IPS-18c (cell line): Measurements from ENCODE around the gene TBCK.
"Not testable (repeated sequence)": the region's sequence is repeated elsewhere in the genome, so short reads cannot be mapped to it uniquely, and the experiment has no call there.

Source experiments
- H3K4me3 ChIP-seq: 2 replicates; pipeline ENCODE4 v1.7.0; 2013; ENCODE audit warnings: low read depth, mild to moderate bottlenecking, low read length, moderate library complexity; ENCODE audit not compliant: insufficient read depth
- H3K9me3 ChIP-seq: one replicate; pipeline ENCODE4 v1.6.1; 2013; ENCODE audit warnings: mild to moderate bottlenecking, low read length, moderate library complexity; ENCODE audit not compliant: control insufficient read depth, insufficient read depth

Gene TBCK

DNA sequence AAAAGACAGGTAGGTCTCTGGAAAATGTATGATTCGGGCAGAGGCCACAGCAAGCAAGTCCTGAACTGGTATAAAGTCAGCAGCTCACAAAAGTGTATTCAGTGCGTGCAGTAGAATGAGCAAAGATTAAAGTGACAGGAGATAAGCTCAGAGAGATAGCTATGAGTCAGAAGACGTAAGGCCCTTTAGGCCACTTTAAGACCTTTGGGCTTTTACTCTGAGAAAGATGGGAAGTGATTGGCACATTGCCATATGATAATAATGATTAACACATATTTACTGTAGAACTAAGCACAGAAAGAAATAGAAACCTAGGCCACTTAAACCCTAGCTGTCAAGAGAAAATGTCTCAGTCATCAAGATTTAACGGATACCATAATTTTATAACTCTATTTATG, 51.7 kb downstream of the TBCK start:
- Histone ChIP-seq H3K4me3 (no peak overlapping the region), H3K9me3 (no peaks in the 10 kb centered on the region)

DNA sequence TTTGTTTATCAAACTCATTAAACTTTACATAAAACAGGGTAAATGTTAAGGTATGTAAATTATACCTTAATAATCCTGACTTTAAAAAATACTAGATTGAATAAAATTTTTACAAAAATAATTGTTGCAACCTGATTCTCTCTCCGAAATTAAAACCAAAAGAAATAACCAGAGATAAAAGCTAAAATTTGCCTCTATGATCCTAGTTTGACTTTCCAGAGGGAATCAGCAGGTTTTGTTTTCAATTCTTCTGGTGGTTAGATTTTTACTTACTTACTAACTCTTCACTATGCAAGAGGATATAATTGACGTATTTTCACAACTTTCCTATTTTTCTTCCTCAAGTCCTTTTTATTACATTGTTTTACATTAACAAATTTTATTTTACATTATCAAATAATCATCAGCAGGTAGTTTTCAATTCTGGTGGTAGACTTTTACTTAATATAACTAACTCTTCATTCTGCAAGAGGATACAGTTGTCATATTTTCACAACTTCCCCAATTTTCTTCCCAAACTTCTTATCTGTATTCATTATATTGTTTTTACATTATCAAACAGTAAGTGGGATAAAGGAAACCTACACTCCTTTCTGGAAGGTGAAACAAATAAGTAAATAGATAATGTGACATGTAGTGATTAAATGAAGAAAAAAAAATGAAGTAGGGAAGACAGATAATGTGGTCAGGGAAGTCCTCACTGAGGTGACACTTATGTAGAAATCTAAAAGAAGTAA, 52.2 kb downstream of the TBCK start:
- H3K9me3 ChIP-seq = no peaks in the 10 kb centered on the region

DNA sequence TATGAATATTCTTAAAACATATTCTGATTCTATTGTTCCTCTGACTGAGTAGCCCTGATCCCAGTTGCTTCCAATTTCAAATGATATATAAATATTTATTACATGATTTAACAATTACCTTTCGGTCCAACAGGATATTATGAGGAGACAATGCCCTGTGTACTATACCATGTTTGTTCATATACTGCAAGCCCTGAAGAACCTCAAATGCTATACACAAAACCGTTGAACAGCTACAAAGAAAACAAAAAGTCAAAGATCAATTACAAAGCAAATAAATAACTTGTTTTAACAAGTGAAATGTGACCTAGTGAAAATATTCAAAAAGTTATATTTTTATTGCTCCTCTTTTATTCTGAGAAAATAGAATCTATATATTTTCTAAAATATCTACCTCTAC, 54.0 kb downstream of the TBCK start:
- Histone ChIP-seq H3K9me3 (no peaks in the 10 kb centered on the region), H3K4me3 (no peak overlapping the region)

More for the DNA sequence above, 52.2 kb downstream of the TBCK start:
- H3K4me3 ChIP-seq = no peak overlapping the region

GRCh38 chr4:106258145-106259045, 57.6 kb downstream of the TBCK start:
- H3K9me3 ChIP-seq = no peaks in the 10 kb centered on the region
- no peak overlapping the region for H3K4me3 ChIP-seq

GRCh38 chr4:106256190-106256589, 59.8 kb downstream of the TBCK start:
- Histone ChIP-seq H3K9me3 (no peaks in the 10 kb centered on the region), H3K4me3 (no peak overlapping the region)

- Histone ChIP-seq H3K9me3 (no peaks in the 10 kb centered on the region), H3K4me3 (no peak overlapping the region)
These were observed 60.8 kb downstream of the TBCK start for GRCh38 chr4:106255195-106255594.

DNA sequence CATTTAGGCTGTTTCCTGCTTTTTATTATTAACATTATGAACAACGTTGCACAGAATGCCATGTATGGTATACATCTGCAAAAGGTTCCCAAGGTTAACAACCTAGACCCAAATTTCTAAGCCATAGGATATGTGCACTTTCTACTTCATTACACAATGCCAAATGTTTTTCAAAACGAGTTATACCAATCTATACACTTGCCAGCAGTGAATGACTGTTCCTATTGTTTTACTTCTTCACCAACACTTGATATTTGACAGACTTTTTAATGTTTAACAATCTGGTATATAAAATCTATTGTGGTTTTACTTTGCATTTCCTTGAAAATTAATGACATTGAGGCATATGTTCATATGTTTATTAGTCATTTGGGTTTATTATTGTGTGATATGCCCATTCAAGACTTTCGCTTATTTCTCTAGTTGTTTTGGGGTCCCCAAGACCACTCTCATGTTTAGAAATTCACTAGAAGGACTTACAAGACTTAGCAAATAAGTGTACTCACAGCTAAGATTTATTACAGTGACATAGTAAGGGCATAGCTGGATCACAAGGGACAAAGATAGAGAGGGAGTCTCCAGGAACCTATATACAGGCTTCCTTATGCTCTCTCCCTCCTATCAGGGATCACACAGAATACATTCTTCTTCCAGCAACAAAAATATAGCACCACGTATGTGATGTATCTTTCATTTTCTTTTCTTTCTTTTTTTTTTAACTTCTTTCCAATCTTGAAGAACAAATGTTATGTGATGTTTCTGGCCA, 62.5 kb downstream of the TBCK start:
- H3K9me3 ChIP-seq = no peaks in the 10 kb centered on the region

DNA sequence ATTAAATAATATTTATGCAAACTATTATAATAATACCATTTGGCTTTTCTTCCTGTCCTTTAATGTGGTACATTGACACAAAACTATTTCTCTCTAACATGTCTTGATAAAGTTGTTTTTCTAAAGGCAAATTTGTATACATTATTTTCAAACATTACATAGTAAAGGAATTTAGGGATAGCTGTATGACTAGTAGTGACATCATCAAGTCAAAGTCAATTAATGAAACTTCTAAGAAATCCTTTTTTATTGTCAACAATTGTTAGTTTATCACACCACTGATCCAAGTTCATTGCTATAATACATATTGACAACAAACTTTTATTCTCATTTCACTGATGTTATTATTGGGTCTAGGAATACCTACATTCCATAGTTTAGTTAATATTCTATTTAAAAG, 68.4 kb downstream of the TBCK start:
- Histone ChIP-seq H3K4me3 (no peak overlapping the region), H3K9me3 (no peaks in the 10 kb centered on the region)

More for the DNA sequence above, 62.5 kb downstream of the TBCK start:
- H3K4me3 ChIP-seq = no peak overlapping the region

DNA sequence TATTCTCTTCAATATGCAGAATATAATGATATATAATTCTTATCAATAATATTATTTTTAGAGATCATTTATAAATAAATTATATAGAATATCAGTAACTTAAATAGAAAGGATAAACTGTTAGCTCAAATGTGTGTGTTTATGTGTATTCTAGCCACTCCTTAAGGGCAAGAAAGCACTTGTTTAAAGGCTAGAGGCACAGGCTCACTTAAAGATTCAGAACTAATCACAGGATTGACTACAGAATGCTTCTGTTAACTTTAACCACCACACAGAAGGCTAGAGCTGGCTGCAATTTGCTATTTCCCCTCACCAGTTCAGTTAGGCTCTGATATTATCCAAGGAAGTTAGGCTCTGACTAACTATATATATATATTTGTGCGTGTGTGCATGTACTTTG, 69.6 kb downstream of the TBCK start:
- Histone ChIP-seq H3K4me3 (no peak overlapping the region), H3K9me3 (no peaks in the 10 kb centered on the region)

GRCh38 chr4:106245176-106245575, 70.8 kb downstream of the TBCK start:
- no peak overlapping the region for H3K4me3 ChIP-seq
- H3K9me3 ChIP-seq = no peaks in the 10 kb centered on the region

- Histone ChIP-seq H3K4me3 (no peak overlapping the region), H3K9me3 (no peaks in the 10 kb centered on the region)
These were observed 75.3 kb downstream of the TBCK start for GRCh38 chr4:106240699-106241098.

GRCh38 chr4:106238820-106239420, 77.1 kb downstream of the TBCK start:
- Histone ChIP-seq H3K4me3 (no peak overlapping the region), H3K9me3 (no peaks in the 10 kb centered on the region)

- no peak overlapping the region for H3K4me3 ChIP-seq
- H3K9me3 ChIP-seq = no peaks in the 10 kb centered on the region
These were observed 84.1 kb downstream of the TBCK start for GRCh38 chr4:106231931-106232330.

GRCh38 chr4:106222548-106222947, 93.5 kb downstream of the TBCK start:
- no peak overlapping the region for H3K4me3 ChIP-seq

DNA sequence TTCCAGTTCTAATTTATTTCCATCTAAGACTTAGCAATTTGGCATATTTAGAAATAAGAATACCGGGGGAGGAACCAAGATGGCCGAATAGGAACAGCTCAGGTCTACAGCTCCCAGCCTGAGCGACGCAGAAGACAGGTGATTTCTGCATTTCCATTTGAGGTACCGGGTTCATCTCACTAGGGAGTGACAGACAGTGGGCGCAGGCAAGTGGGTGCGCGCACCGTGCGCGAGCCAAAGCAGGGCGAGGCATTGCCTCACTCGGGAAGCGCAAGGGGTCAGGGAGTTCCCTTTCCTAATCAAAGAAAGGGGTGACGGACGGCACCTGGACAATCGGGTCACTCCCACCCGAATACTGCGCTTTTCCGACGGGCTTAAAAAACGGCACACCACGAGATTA, 102.7 kb downstream of the TBCK start:
- H3K4me3 ChIP-seq, H3K9me3 ChIP-seq: not testable (repeated sequence)

More at GRCh38 chr4:106222548-106222947, 93.5 kb downstream of the TBCK start:
- H3K9me3 ChIP-seq = no peaks in the 10 kb centered on the region

- Histone ChIP-seq H3K4me3 (no peak overlapping the region), H3K9me3 (no peaks in the 10 kb centered on the region)
These were observed 106.0 kb downstream of the TBCK start for GRCh38 chr4:106210021-106210420.
